ENCODE measurements around the gene PRXL2B.
"Not testable (repeated sequence)": the region's sequence is repeated elsewhere in the genome, so short reads cannot be mapped to it uniquely, and the experiment has no call there.

PRXL2B gene

GRCh38 chr1:2623571-2624337, 37.2 kb downstream of the PRXL2B start:
- no peak for DNase-seq

- no peak for DNase-seq
Observed at GRCh38 chr1:2624735-2625300, 38.2 kb downstream of the PRXL2B start.

GRCh38 chr1:2625311-2625710, 38.7 kb downstream of the PRXL2B start:
- no peak for DNase-seq

GRCh38 chr1:2625748-2626147, 39.2 kb downstream of the PRXL2B start:
- not testable (repeated sequence) for DNase-seq

GRCh38 chr1:2627746-2628145, 41.2 kb downstream of the PRXL2B start:
- no peak for DNase-seq

- no peak for DNase-seq
Observed at GRCh38 chr1:2628191-2628932, 41.8 kb downstream of the PRXL2B start.

- DNase-seq: no peak
Observed at GRCh38 chr1:2628933-2629626, 42.5 kb downstream of the PRXL2B start.

- DNase-seq: no peak
Observed at GRCh38 chr1:2629627-2630497, 43.3 kb downstream of the PRXL2B start.

GRCh38 chr1:2630498-2631135, 44.0 kb downstream of the PRXL2B start:
- no peak for DNase-seq

- DNase-seq: no peak
Observed at GRCh38 chr1:2631136-2632050, 44.8 kb downstream of the PRXL2B start.

- no peak for DNase-seq
Observed at GRCh38 chr1:2632051-2632430, 45.5 kb downstream of the PRXL2B start.

- DNase-seq: no peak
Observed at GRCh38 chr1:2632561-2633361, 46.2 kb downstream of the PRXL2B start, which contains the start of gene MMEL1. Gene MMEL1, minus strand, starts transcription at chr1:2633016. Its CDS starts 3,532 bp downstream, at chr1:2629484.

GRCh38 chr1:2633366-2633935, 46.9 kb downstream of the PRXL2B start:
- no peak for DNase-seq

GRCh38 chr1:2633936-2634491, 47.4 kb downstream of the PRXL2B start:
- no peak for DNase-seq

GRCh38 chr1:2635361-2636010, 48.9 kb downstream of the PRXL2B start:
- DNase-seq: no peak

GRCh38 chr1:2636733-2637132, 50.2 kb downstream of the PRXL2B start:
- DNase-seq: no peak

GRCh38 chr1:2637442-2638145, 51.0 kb downstream of the PRXL2B start:
- no peak for DNase-seq
